HG03064 (cell line): ENCODE data around the gene RGP1.

Experiments used
- ATAC-seq: cut with Tn5 transposase; IDR thresholded peaks from one replicate; pipeline ENCODE4 v1.9.1; 2021; ENCODE audit warnings: low read depth; ENCODE audit not compliant: unreplicated experiment

The RGP1 gene

GRCh38 chr9:35740243-35740642, 8.8 kb upstream of the RGP1 start:
- ATAC-seq: no peak

- ATAC-seq: no peak
These were observed 7.3 kb upstream of the RGP1 start for GRCh38 chr9:35741740-35742139.

GRCh38 chr9:35743452-35743851, 5.6 kb upstream of the RGP1 start:
- no peak for ATAC-seq

- ATAC-seq: no peak
These were observed 5.1 kb upstream of the RGP1 start for GRCh38 chr9:35743880-35744518.

- no peak for ATAC-seq
These were observed 3.5 kb upstream of the RGP1 start for GRCh38 chr9:35745569-35745968.

GRCh38 chr9:35746583-35746982, 2.5 kb upstream of the RGP1 start:
- no peak for ATAC-seq

GRCh38 chr9:35748242-35748857, 737 bp upstream of the RGP1 start:
- ATAC-seq: peak; percentile 5

- ATAC-seq: peak; percentile 26
These were observed 598 bp downstream of the RGP1 start for GRCh38 chr9:35749515-35750255.

- ATAC-seq: no peak
These were observed 1.1 kb downstream of the RGP1 start for GRCh38 chr9:35750256-35750531.

GRCh38 chr9:35753466-35753865, 4.4 kb downstream of the RGP1 start:
- ATAC-seq: no peak

- ATAC-seq: no peak
These were observed 5.2 kb downstream of the RGP1 start, which contains the start of gene MSMP for GRCh38 chr9:35754264-35754663. Gene MSMP (minus strand): TSS chr9:35754276. CDS start chr9:35754129, 147 bp downstream.

GRCh38 chr9:35755071-35755470, 6.0 kb downstream of the RGP1 start:
- ATAC-seq: no peak

GRCh38 chr9:35756275-35757225, 7.5 kb downstream of the RGP1 start:
- ATAC-seq: peak; percentile 50

GRCh38 chr9:35757226-35757891, 8.3 kb downstream of the RGP1 start:
- peak; percentile 47 for ATAC-seq

GRCh38 chr9:35757892-35758275, 8.8 kb downstream of the RGP1 start:
- ATAC-seq: no peak

GRCh38 chr9:35758475-35759050, 9.5 kb downstream of the RGP1 start:
- ATAC-seq: no peak

GRCh38 chr9:35759795-35760194, 10.7 kb downstream of the RGP1 start:
- no peak for ATAC-seq

- ATAC-seq: no peak
These were observed 11.6 kb downstream of the RGP1 start for GRCh38 chr9:35760651-35761050.

GRCh38 chr9:35763181-35763580, 14.1 kb downstream of the RGP1 start:
- no peak for ATAC-seq

GRCh38 chr9:35763803-35764202, 14.7 kb downstream of the RGP1 start:
- ATAC-seq: no peak
